ENCODE data around the gene SRA1. TPM values are rescaled to one million over a fixed set of nuclear protein-coding genes. Genes with fewer than 3 reads are reported as not detected.

Gene SRA1
- total RNA-seq, 2 experiments from 2014 or later = 18.8 to 24.5 TPM

- BruUV-seq (replicated peaks) = no TSS peak
- Histone ChIP-seq H3K79me2 (ENCODE audit: insufficient read depth, low read depth, low read length) (no peaks in the 10 kb centered on the region), H3K9me3 (ENCODE audit: low read length) (no peaks in the 10 kb centered on the region), H3K27ac (ENCODE audit: low read depth, low read length, poor library complexity, severe bottlenecking) (no peak overlapping the region), H4K20me1 (ENCODE audit: insufficient read depth, low read length) (no peaks in the 10 kb centered on the region), H3K36me3 (ENCODE audit: insufficient read depth, low read length) (peaks cover 100% of the 10 kb centered on the region), H2AFZ (ENCODE audit: low read length) (no peak overlapping the region), H3K4me1 (ENCODE audit: insufficient read depth, low read length, poor library complexity, severe bottlenecking) (no peaks in the 10 kb centered on the region), H3K4me3 (ENCODE audit: low read depth, low read length, poor library complexity, severe bottlenecking) (no peak overlapping the region), H3K4me2 (ENCODE audit: low read length) (no peak overlapping the region), H3K9me2 (ENCODE audit: insufficient read depth, low read length) (no peaks in the 10 kb centered on the region)
- ChIA-PET CTCF (ENCODE audit: unreplicated experiment) (no interaction called here), POLR2A (interaction anchor here (0.9 kb wide), 1 partner anchor 10 kb away, joined by 4 read pairs; no protein-coding TSS in a partner anchor)
- TF ChIP-seq EZH2phosphoT487 (IDR thresholded peaks at IDR 0.05; ENCODE audit: borderline replicate concordance, low read depth, low read length) (no peak), CTCF (conservative IDR thresholded peaks at IDR 0.05; ENCODE audit: low read length) (no peak)
- intact Hi-C loops (cut with micrococcal nuclease; ENCODE audit: unreplicated experiment) = no loop called here
- no peak for DNase-seq (ENCODE audit: low spot score)
These were observed 47.4 kb downstream of the SRA1 start for GRCh38 chr5:140509898-140510297.

- Histone ChIP-seq H4K20me1 (ENCODE audit: insufficient read depth, low read length) (no peaks in the 10 kb centered on the region; the same call in 1 of the 2 replicates), H3K79me2 (ENCODE audit: insufficient read depth, low read depth, low read length) (no peaks in the 10 kb centered on the region), H3K4me2 (ENCODE audit: low read length) (no peak overlapping the region), H3K27ac (ENCODE audit: low read depth, low read length, poor library complexity, severe bottlenecking) (no peak overlapping the region), H3K9me3 (ENCODE audit: low read length) (no peaks in the 10 kb centered on the region), H3K9me2 (ENCODE audit: insufficient read depth, low read length) (no peaks in the 10 kb centered on the region), H3K4me1 (ENCODE audit: insufficient read depth, low read length, poor library complexity, severe bottlenecking) (no peaks in the 10 kb centered on the region), H2AFZ (ENCODE audit: low read length) (no peak overlapping the region), H3K36me3 (ENCODE audit: insufficient read depth, low read length) (peaks cover 63% of the 10 kb centered on the region), H3K4me3 (ENCODE audit: low read depth, low read length, poor library complexity, severe bottlenecking) (no peak overlapping the region)
- ChIA-PET POLR2A (no interaction called here), CTCF (ENCODE audit: unreplicated experiment) (no interaction called here)
- DNase-seq (ENCODE audit: low spot score) = no peak
- intact Hi-C loops (cut with micrococcal nuclease; ENCODE audit: unreplicated experiment) = no loop called here
- BruUV-seq (replicated peaks) = no TSS peak
- TF ChIP-seq CTCF (conservative IDR thresholded peaks at IDR 0.05; ENCODE audit: low read length) (no peak), EZH2phosphoT487 (IDR thresholded peaks at IDR 0.05; ENCODE audit: borderline replicate concordance, low read depth, low read length) (no peak)
These were observed 54.4 kb downstream of the SRA1 start for GRCh38 chr5:140502834-140503233.

Small RNA genes within 50 kb of the gene (microRNA-seq; reads per million reads assigned to microRNA genes)
- gene MIR6831 (ENCODE audit: borderline replicate concordance) = not detected

Small RNA genes within 50 kb of the gene (small RNA-seq; reads per million reads assigned to genes)
- 1.0 reads per million, percentile 51 among the genes with 10 or more reads in this experiment for gene RF00279
- gene RF00443 = not detected

Other genes with a start within 250 kb of the SRA1 start
- gene HBEGF, start 210.9 kb downstream of the SRA1 start, total RNA-seq (2014; rRNA removed; shearing (Covaris generic)) = 4.7 and 5.6 TPM in 2 replicates
- gene HBEGF, start 210.9 kb downstream of the SRA1 start, total RNA-seq (2022) = 20.2 and 30.9 TPM in 2 replicates
- 0.05 and 0.22 TPM in 2 replicates for gene SLC4A9, start 197.3 kb downstream of the SRA1 start, total RNA-seq (2014; rRNA removed; shearing (Covaris generic))
- 2.6 and 5.1 TPM in 2 replicates for gene SLC4A9, start 197.3 kb downstream of the SRA1 start, total RNA-seq (2022)
- gene ANKHD1, start 155.6 kb downstream of the SRA1 start, total RNA-seq (2014; rRNA removed; shearing (Covaris generic)) = 90.6 and 91.5 TPM in 2 replicates
- 138 and 143 TPM in 2 replicates for gene ANKHD1, start 155.6 kb downstream of the SRA1 start, total RNA-seq (2022)
- 0.98 TPM in 1 of 2 replicates, not detected in the other for gene EIF4EBP3, start 9.8 kb downstream of the SRA1 start, total RNA-seq (2014; rRNA removed; shearing (Covaris generic))
- gene EIF4EBP3, start 9.8 kb downstream of the SRA1 start, total RNA-seq (2022) = 7.9 and 8.3 TPM in 2 replicates
- 22.7 and 37.9 TPM in 2 replicates for gene APBB3, start 7.1 kb upstream of the SRA1 start, total RNA-seq (2014; rRNA removed; shearing (Covaris generic))
- 32.1 and 32.2 TPM in 2 replicates for gene APBB3, start 7.1 kb upstream of the SRA1 start, total RNA-seq (2022)
- 19.6 and 29.1 TPM in 2 replicates for gene SLC35A4, start 7.4 kb upstream of the SRA1 start, total RNA-seq (2014; rRNA removed; shearing (Covaris generic))
- 48.7 TPM in 2 replicates for gene SLC35A4, start 7.4 kb upstream of the SRA1 start, total RNA-seq (2022)
- 0.54 and 1.0 TPM in 2 replicates for gene CD14, start 75.7 kb upstream of the SRA1 start, total RNA-seq (2014; rRNA removed; shearing (Covaris generic))
- gene CD14, start 75.7 kb upstream of the SRA1 start, total RNA-seq (2022) = 0.52 and 0.76 TPM in 2 replicates
- 15.4 and 26.9 TPM in 2 replicates for gene TMCO6, start 82.0 kb upstream of the SRA1 start, total RNA-seq (2014; rRNA removed; shearing (Covaris generic))
- gene TMCO6, start 82.0 kb upstream of the SRA1 start, total RNA-seq (2022) = 36.8 and 38.8 TPM in 2 replicates
- gene NDUFA2, start 90.2 kb upstream of the SRA1 start, total RNA-seq (2014; rRNA removed; shearing (Covaris generic)) = 107 and 166 TPM in 2 replicates
- gene NDUFA2, start 90.2 kb upstream of the SRA1 start, total RNA-seq (2022) = 63.4 and 70.3 TPM in 2 replicates
- gene IK, start 90.4 kb upstream of the SRA1 start, total RNA-seq (2014; rRNA removed; shearing (Covaris generic)) = 64.4 and 83.7 TPM in 2 replicates
- gene IK, start 90.4 kb upstream of the SRA1 start, total RNA-seq (2022) = 90.4 and 99.3 TPM in 2 replicates
- 18.7 and 23.9 TPM in 2 replicates for gene WDR55, start 107.4 kb upstream of the SRA1 start, total RNA-seq (2014; rRNA removed; shearing (Covaris generic))
- 31.5 and 34.2 TPM in 2 replicates for gene WDR55, start 107.4 kb upstream of the SRA1 start, total RNA-seq (2022)
- 2.2 and 3.6 TPM in 2 replicates for gene DND1, start 116.1 kb upstream of the SRA1 start, total RNA-seq (2014; rRNA removed; shearing (Covaris generic))
- 2.7 and 4.5 TPM in 2 replicates for gene DND1, start 116.1 kb upstream of the SRA1 start, total RNA-seq (2022)
- 43.7 and 44.3 TPM in 2 replicates for gene HARS1, start 133.9 kb upstream of the SRA1 start, total RNA-seq (2014; rRNA removed; shearing (Covaris generic))
- gene HARS1, start 133.9 kb upstream of the SRA1 start, total RNA-seq (2022) = 61.4 and 61.6 TPM in 2 replicates
- gene HARS2, start 134.0 kb upstream of the SRA1 start, total RNA-seq (2014; rRNA removed; shearing (Covaris generic)) = 20.8 and 23.4 TPM in 2 replicates
- 27.3 and 27.5 TPM in 2 replicates for gene HARS2, start 134.0 kb upstream of the SRA1 start, total RNA-seq (2022)
- gene ZMAT2, start 143.0 kb upstream of the SRA1 start, total RNA-seq (2014; rRNA removed; shearing (Covaris generic)) = 24.8 and 40.0 TPM in 2 replicates
- 41.6 and 44.9 TPM in 2 replicates for gene ZMAT2, start 143.0 kb upstream of the SRA1 start, total RNA-seq (2022)
- gene PCDHA1, start 228.7 kb upstream of the SRA1 start, total RNA-seq (2014; rRNA removed; shearing (Covaris generic)) = not detected in 2 replicates
- not detected in 2 replicates for gene PCDHA1, start 228.7 kb upstream of the SRA1 start, total RNA-seq (2022)
- gene PCDHA2, start 237.4 kb upstream of the SRA1 start, total RNA-seq (2014; rRNA removed; shearing (Covaris generic)) = not detected in 2 replicates
- not detected in 2 replicates for gene PCDHA2, start 237.4 kb upstream of the SRA1 start, total RNA-seq (2022)
- not detected in 2 replicates for gene PCDHA3, start 243.6 kb upstream of the SRA1 start, total RNA-seq (2014; rRNA removed; shearing (Covaris generic))
- gene PCDHA3, start 243.6 kb upstream of the SRA1 start, total RNA-seq (2022) = not detected in 2 replicates
- gene PCDHA4, start 249.6 kb upstream of the SRA1 start, total RNA-seq (2014; rRNA removed; shearing (Covaris generic)) = not detected in 2 replicates
- not detected in 2 replicates for gene PCDHA4, start 249.6 kb upstream of the SRA1 start, total RNA-seq (2022)